Nephron progenitor cell (in vitro differentiated cells): ENCODE measurements around the gene SPSB3.
"Not testable (repeated sequence)": the region's sequence is repeated elsewhere in the genome, so short reads cannot be mapped to it uniquely, and the experiment has no call there.

Source experiments
- DNase-seq: peaks from one replicate; pipeline ENCODE4 v3.0.0; 2021
- H3K27ac Mint-ChIP-seq: 2 replicates; pipeline ENCODE4 v1.8.0; 2021; ENCODE audit warnings: mild to moderate bottlenecking, moderate library complexity, mixed read lengths
- H3K27me3 Mint-ChIP-seq: 2 replicates; pipeline ENCODE4 v1.8.0; 2021; ENCODE audit warnings: mild to moderate bottlenecking, low read depth, mixed read lengths; ENCODE audit not compliant: poor library complexity
- H3K36me3 Mint-ChIP-seq: 2 replicates; pipeline ENCODE4 v1.8.0; 2021; ENCODE audit warnings: low read depth, mixed read lengths
- H3K4me1 Mint-ChIP-seq: 2 replicates; pipeline ENCODE4 v1.8.0; 2021; ENCODE audit warnings: mixed read lengths
- H3K4me3 Mint-ChIP-seq: 2 replicates; pipeline ENCODE4 v1.8.0; 2021; ENCODE audit warnings: mild to moderate bottlenecking, moderate library complexity, mixed read lengths
- H3K9me3 Mint-ChIP-seq: 2 replicates; pipeline ENCODE4 v1.8.0; 2021; ENCODE audit warnings: mild to moderate bottlenecking, moderate library complexity, mixed read lengths
- TF ChIP-seq, protein P1 (sequence below): fragments of 200-600 bp; sonication (generic); IDR thresholded peaks from 2 replicates; pipeline ENCODE4 v1.5.0; 2021; ENCODE audit warnings: antibody characterized with exemption

Gene SPSB3

DNA sequence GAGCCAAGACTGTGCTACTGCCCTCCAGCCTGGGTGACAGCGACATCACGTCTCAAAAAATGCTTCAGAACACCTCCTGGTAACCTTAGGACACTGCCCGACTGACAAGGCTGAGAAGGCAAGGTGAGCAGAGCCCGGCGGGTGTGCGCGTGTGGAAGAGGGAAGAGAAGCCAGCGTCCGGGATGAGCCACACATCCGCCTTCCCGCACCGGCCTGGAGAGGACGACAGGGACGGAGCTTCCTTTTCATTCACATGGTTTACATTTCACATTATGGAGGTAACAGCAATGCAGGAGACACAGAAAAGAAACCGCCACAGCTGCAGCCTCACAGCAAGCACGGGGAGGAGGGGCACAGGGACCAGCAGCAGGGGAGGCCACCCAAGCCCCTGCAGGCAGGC is 27.7 kb upstream of the SPSB3 start:
- Mint-ChIP-seq H3K36me3 (peaks cover 47% of the 10 kb centered on the region), H3K4me3 (no peak overlapping the region), H3K27ac (no peak overlapping the region), H3K4me1 (no peaks in the 10 kb centered on the region), H3K27me3 (no peaks in the 10 kb centered on the region), H3K9me3 (peaks cover 14% of the 10 kb centered on the region)
- DNase-seq = no peak
- TF ChIP-seq, protein P1, sequence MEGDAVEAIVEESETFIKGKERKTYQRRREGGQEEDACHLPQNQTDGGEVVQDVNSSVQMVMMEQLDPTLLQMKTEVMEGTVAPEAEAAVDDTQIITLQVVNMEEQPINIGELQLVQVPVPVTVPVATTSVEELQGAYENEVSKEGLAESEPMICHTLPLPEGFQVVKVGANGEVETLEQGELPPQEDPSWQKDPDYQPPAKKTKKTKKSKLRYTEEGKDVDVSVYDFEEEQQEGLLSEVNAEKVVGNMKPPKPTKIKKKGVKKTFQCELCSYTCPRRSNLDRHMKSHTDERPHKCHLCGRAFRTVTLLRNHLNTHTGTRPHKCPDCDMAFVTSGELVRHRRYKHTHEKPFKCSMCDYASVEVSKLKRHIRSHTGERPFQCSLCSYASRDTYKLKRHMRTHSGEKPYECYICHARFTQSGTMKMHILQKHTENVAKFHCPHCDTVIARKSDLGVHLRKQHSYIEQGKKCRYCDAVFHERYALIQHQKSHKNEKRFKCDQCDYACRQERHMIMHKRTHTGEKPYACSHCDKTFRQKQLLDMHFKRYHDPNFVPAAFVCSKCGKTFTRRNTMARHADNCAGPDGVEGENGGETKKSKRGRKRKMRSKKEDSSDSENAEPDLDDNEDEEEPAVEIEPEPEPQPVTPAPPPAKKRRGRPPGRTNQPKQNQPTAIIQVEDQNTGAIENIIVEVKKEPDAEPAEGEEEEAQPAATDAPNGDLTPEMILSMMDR = no peak

DNA sequence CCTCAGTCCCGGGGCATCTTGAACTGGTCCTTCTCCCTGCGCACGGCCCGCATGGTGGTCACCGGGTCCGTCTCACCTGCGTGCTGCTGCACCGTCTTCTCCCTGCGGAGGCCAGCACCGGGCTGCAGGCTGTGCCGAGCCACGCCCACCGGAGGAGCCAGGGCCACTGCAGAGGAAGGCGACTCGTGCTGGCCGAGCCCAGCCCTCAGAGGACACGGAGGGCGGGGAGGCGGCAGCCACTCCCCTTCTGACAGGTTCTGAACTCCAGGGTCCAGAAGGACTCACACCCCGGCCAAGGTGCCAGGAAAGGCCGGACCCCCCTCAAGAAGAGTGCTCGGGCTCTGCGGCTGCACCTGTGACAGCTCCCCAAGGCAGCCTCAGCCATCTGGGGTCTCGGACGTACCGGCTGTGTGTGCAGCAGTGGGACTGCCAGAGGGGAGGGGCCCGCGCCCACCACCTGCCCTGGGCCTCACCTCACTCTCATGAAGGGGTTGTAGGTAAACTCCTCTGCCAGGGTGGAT is 27.0 kb upstream of the SPSB3 start:
- no peaks in the 10 kb centered on the region for H3K27me3 Mint-ChIP-seq
- no peak for DNase-seq
- H3K36me3 Mint-ChIP-seq = peaks cover 50% of the 10 kb centered on the region
- TF ChIP-seq, protein P1 = no peak
- no peaks in the 10 kb centered on the region for H3K4me1 Mint-ChIP-seq
- no peak overlapping the region for H3K27ac Mint-ChIP-seq
- H3K9me3 Mint-ChIP-seq = peaks cover 14% of the 10 kb centered on the region
- H3K4me3 Mint-ChIP-seq = no peak overlapping the region

DNA sequence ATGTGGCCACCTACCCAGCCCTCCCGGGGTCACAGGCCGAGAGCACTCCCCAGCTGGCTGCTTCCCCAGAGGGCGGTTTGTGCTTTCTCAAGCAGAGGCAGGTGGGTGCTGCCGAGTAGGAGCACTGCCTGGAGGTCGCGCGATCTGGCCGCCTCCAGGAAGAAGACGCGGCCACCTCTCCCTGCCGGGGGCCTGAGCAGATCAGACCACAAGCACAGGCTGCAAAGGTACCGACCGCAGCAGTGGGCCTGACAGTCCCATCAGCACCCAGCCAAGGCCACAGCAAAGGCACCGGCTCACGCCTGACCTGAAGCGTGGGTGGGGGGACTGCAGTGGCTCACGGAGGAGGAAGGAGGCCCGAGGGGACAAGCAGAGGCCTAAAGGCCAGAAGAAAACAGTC is 26.3 kb upstream of the SPSB3 start:
- no peak for DNase-seq
- Mint-ChIP-seq H3K27ac (no peak overlapping the region), H3K27me3 (no peaks in the 10 kb centered on the region), H3K4me3 (no peak overlapping the region), H3K9me3 (peaks cover 14% of the 10 kb centered on the region), H3K4me1 (no peaks in the 10 kb centered on the region), H3K36me3 (peaks cover 50% of the 10 kb centered on the region)
- TF ChIP-seq, protein P1 = no peak

DNA sequence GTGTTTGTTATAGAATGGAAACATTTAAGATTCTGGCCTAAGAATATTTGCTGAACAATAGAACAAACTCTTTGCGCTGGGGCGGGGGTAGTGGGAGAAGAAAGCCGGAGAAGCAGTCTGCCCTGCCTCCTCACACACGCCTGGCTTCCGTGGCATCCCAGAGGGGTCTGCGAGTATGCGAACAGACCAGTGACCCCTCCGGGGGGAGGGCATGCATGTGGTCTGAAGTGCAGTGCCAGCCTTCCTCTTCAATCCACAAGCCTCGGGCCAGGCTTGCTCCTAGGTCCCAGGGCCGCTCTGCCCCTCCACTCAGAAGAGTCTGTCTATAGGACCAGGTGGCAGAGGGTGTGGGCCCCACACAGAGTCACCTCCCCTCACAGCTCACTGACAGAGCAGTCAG is 25.3 kb upstream of the SPSB3 start:
- no peaks in the 10 kb centered on the region for H3K27me3 Mint-ChIP-seq
- H3K27ac Mint-ChIP-seq = no peak overlapping the region
- no peak overlapping the region for H3K4me3 Mint-ChIP-seq
- H3K4me1 Mint-ChIP-seq = no peaks in the 10 kb centered on the region
- H3K9me3 Mint-ChIP-seq = peaks cover 14% of the 10 kb centered on the region
- peaks cover 43% of the 10 kb centered on the region for H3K36me3 Mint-ChIP-seq
- TF ChIP-seq, protein P1 = no peak
- DNase-seq = no peak

DNA sequence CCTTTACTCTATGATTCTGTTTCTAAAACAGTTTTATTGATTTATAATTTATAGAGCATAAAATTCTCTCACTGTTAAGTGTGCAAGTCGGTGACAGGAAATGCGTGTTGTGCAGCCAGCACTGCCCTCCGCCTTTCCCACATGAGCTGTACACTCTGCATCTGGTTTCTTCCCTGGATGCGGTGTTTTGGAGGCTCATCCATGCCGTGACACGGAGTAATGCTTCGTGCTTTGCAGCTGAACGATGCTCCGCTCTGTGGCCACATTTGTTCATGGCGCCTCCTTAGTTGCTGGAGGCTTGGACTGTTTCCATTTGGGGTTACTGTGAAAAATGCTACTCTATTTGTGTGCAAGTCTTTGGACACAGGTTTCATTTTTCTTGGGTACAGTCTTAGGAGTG is 18.3 kb upstream of the SPSB3 start:
- H3K36me3 Mint-ChIP-seq = peaks cover 74% of the 10 kb centered on the region
- no peak overlapping the region for H3K4me3 Mint-ChIP-seq
- peaks cover 46% of the 10 kb centered on the region for H3K9me3 Mint-ChIP-seq
- no peaks in the 10 kb centered on the region for H3K4me1 Mint-ChIP-seq
- H3K27ac Mint-ChIP-seq = no peak overlapping the region
- DNase-seq = no peak
- no peaks in the 10 kb centered on the region for H3K27me3 Mint-ChIP-seq
- TF ChIP-seq, protein P1 = no peak

DNA sequence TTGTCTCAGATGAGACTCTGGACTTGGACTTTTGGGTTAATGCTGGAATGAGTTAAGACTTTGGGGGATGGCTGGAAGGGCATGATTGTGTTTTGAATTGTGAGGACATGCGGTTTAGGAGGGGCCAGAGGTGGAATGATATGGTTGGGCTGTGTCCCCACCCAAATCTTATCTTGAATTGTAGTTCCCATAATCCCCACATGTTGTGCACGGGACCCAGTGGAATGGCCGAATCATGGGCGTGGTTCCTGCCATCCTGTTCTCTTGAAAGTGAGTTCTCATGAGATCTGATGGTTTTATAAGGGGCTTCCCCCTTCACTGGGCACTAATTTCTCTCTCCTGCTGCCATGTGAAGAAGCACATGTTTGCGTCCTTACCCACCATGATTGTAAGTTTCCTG is 16.9 kb upstream of the SPSB3 start:
- H3K27ac Mint-ChIP-seq, H3K4me3 Mint-ChIP-seq, H3K27me3 Mint-ChIP-seq: not testable (repeated sequence)

More for the DNA sequence above, 16.9 kb upstream of the SPSB3 start:
- H3K36me3 Mint-ChIP-seq = peaks cover 59% of the 10 kb centered on the region
- H3K9me3 Mint-ChIP-seq = peaks cover 43% of the 10 kb centered on the region
- not testable (repeated sequence) for DNase-seq, H3K4me1 Mint-ChIP-seq
